ENCODE results near the gene DDI2.

DNA sequence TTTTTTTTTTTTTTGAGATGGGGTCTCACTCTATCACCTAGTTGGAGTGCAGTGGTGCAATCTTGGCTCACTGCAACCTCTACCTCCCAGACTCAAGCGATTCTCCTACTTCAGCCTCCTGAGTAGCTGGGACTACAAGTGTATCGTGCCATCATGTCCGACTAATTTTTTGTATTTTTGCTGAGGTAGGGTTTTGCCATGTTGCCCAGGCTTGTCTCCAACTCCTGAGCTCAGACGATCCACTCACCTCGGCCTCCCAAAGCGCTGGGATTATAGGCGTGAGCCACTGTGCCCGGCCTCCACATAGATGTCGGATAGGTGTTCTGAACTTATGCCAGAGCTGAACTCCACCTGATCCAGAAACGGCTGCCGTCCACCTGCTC is 87.9 kb downstream of the DDI2 start:
- TF ChIP-seq, protein P1, sequence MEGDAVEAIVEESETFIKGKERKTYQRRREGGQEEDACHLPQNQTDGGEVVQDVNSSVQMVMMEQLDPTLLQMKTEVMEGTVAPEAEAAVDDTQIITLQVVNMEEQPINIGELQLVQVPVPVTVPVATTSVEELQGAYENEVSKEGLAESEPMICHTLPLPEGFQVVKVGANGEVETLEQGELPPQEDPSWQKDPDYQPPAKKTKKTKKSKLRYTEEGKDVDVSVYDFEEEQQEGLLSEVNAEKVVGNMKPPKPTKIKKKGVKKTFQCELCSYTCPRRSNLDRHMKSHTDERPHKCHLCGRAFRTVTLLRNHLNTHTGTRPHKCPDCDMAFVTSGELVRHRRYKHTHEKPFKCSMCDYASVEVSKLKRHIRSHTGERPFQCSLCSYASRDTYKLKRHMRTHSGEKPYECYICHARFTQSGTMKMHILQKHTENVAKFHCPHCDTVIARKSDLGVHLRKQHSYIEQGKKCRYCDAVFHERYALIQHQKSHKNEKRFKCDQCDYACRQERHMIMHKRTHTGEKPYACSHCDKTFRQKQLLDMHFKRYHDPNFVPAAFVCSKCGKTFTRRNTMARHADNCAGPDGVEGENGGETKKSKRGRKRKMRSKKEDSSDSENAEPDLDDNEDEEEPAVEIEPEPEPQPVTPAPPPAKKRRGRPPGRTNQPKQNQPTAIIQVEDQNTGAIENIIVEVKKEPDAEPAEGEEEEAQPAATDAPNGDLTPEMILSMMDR (IDR thresholded peaks at IDR 0.05) = no peak
- TF ChIP-seq POLR2A (IDR thresholded peaks at IDR 0.05) = no peak

All from breast epithelium (tissue), 3 donors.